Measurements from ENCODE around the gene NGB. TPM values are rescaled to one million over a fixed set of nuclear protein-coding genes. Genes with fewer than 3 reads are reported as not detected.

The NGB gene
- total RNA-seq, 1 experiment from 2014 or later, result not detected

DNA sequence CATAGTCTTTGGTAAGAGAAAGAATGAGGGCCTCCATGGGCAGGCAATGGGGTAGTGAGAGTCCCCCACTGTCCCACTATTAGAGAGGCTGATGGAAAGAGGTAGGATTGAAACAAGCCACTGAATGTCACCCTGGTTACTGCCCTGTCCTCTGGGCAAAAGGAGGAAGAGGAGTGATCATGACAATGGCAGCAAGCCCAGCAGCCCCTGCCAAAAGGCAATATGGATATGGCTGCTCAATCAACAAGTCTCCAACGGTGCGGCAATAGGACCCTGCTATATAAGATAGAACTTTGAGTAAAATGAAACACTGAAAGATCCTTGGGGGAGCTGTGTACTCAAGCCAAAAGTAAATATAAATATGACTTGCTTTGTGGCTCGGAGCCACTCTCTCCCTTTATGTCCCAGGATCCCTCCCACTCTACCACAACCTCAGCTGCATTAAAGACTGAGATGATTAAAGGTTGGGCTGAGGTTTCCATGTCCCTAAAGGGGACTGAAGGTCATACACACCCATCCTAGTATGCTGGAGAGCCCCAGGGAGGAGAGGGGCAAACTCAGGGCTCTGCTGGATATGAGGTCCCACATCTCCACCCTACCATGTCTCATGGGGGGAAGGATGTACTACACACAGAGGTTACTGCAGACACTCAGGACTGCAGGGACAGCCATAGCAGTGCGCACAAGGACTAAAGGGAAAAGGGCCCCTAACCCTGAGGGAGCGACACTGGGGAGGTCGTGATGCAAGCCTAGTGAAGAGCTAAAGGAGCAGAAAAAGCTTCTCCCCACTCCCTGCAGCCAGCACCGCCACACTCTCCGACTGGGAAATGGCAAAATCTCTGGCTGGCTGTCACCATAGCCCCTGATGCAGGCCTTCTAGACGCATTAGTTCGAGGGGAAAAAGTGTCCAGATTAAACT, 43.8 kb upstream of the NGB start:
- DNase-seq (peak; percentile 47), ATAC-seq (peak; percentile 37)
- peaks cover 3% of the 10 kb centered on the region; the same call in 1 of the 2 replicates for H3K36me3 ChIP-seq (ENCODE audit: low read depth, low read length)
- peak overlapping the region; percentile 46 for H3K4me2 ChIP-seq (ENCODE audit: low read length)
- H3K79me2 ChIP-seq (ENCODE audit: low read length), result peaks cover 88% of the 10 kb centered on the region
- H3K27ac ChIP-seq (ENCODE audit: low read length), result peak overlapping the region; percentile 73
- no peaks in the 10 kb centered on the region for H3K9me2 ChIP-seq (replicated peaks; ENCODE audit: low read length)
- TF ChIP-seq, protein P1, sequence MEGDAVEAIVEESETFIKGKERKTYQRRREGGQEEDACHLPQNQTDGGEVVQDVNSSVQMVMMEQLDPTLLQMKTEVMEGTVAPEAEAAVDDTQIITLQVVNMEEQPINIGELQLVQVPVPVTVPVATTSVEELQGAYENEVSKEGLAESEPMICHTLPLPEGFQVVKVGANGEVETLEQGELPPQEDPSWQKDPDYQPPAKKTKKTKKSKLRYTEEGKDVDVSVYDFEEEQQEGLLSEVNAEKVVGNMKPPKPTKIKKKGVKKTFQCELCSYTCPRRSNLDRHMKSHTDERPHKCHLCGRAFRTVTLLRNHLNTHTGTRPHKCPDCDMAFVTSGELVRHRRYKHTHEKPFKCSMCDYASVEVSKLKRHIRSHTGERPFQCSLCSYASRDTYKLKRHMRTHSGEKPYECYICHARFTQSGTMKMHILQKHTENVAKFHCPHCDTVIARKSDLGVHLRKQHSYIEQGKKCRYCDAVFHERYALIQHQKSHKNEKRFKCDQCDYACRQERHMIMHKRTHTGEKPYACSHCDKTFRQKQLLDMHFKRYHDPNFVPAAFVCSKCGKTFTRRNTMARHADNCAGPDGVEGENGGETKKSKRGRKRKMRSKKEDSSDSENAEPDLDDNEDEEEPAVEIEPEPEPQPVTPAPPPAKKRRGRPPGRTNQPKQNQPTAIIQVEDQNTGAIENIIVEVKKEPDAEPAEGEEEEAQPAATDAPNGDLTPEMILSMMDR (conservative IDR thresholded peaks at IDR 0.05; ENCODE audit: low read depth, low read length), result no peak
- TF ChIP-seq EZH2 (IDR thresholded peaks at IDR 0.05; ENCODE audit: low read length, unreplicated experiment) (no peak), EZH2phosphoT487 (IDR thresholded peaks at IDR 0.05; ENCODE audit: borderline replicate concordance, low read length) (no peak)
- BruUV-seq (replicated peaks), result no TSS peak
- H4K20me1 ChIP-seq (ENCODE audit: low read length), result peaks cover 21% of the 10 kb centered on the region; the same call in 1 of the 2 replicates
- POLR2A ChIA-PET (ENCODE audit: unreplicated experiment), result interaction anchor here (0.5 kb wide), 1 partner anchor 129 kb away, joined by 8 read pairs; no protein-coding TSS in a partner anchor
- no peaks in the 10 kb centered on the region for H3F3A ChIP-seq (ENCODE audit: low read length, unreplicated experiment)
- H3K9ac ChIP-seq (ENCODE audit: low read length), result peak overlapping the region; percentile 22
- CTCF ChIA-PET, result interaction anchor here (0.6 to 3.1 kb wide), 4 partner anchors 12 to 191 kb away, joined by 3 to 72 read pairs (median 4); partner anchors contain the start of gene TMEM63C
- H3K27me3 ChIP-seq (ENCODE audit: low read length), result no peaks in the 10 kb centered on the region
- H3K4me3 ChIP-seq (ENCODE audit: low read length), result no peak overlapping the region
- H3K9me3 ChIP-seq (ENCODE audit: low read length), result no peaks in the 10 kb centered on the region
- H2AFZ ChIP-seq (ENCODE audit: low read length), result no peak overlapping the region
- H3K4me1 ChIP-seq (ENCODE audit: insufficient read depth, low read length), result peaks cover 54% of the 10 kb centered on the region
- intact Hi-C loops (cut with micrococcal nuclease), result loop anchor here (1.0 to 10.0 kb wide), 2 partner anchors 11 to 440 kb away; no protein-coding TSS in a partner anchor

DNA sequence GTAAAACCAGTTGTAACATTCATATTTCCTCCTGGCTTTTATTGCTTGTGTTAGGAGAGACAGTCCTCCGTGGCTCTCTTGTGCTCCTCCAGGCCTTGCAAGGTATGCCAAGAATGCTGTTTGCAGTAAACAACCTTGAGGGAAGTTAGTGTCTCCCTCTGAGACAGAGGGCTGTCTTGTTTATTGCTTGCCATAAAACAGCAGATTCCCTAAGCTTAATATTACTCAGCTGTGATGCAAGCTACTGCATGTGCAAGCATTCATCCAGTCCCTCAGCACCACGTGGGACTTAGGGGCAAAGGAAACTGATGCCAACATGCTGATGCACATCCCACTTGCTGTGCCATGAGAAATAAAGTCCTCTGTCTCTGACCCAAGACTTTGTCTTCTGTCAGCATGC, 43.0 kb upstream of the NGB start:
- Histone ChIP-seq H3K36me3 (ENCODE audit: low read depth, low read length) (peaks cover 3% of the 10 kb centered on the region; the same call in 1 of the 2 replicates), H3K27ac (ENCODE audit: low read length) (peak overlapping the region; percentile 73), H3F3A (ENCODE audit: low read length, unreplicated experiment) (no peaks in the 10 kb centered on the region), H3K27me3 (ENCODE audit: low read length) (no peaks in the 10 kb centered on the region), H3K9ac (ENCODE audit: low read length) (peak overlapping the region; percentile 22; the same call in 1 of the 2 replicates), H4K20me1 (ENCODE audit: low read length) (peaks cover 15% of the 10 kb centered on the region; the same call in 1 of the 2 replicates), H2AFZ (ENCODE audit: low read length) (no peak overlapping the region), H3K79me2 (ENCODE audit: low read length) (peaks cover 80% of the 10 kb centered on the region), H3K9me2 (replicated peaks; ENCODE audit: low read length) (no peaks in the 10 kb centered on the region), H3K4me2 (ENCODE audit: low read length) (peak overlapping the region; percentile 46), H3K4me3 (ENCODE audit: low read length) (no peak overlapping the region), H3K9me3 (ENCODE audit: low read length) (no peaks in the 10 kb centered on the region), H3K4me1 (ENCODE audit: insufficient read depth, low read length) (peaks cover 46% of the 10 kb centered on the region)
- DNase-seq (peak; percentile 92), ATAC-seq (peak; percentile 87)
- CTCF ChIA-PET, result interaction anchor here (0.8 to 3.1 kb wide), 3 partner anchors 11 to 163 kb away, joined by 3 to 72 read pairs (median 5); partner anchors contain the start of gene TMEM63C
- intact Hi-C loops (cut with micrococcal nuclease), result loop anchor here (1.0 to 10.0 kb wide), 2 partner anchors 11 to 439 kb away; no protein-coding TSS in a partner anchor
- TF ChIP-seq EZH2phosphoT487 (IDR thresholded peaks at IDR 0.05; ENCODE audit: borderline replicate concordance, low read length) (no peak), EZH2 (IDR thresholded peaks at IDR 0.05; ENCODE audit: low read length, unreplicated experiment) (no peak)
- TF ChIP-seq, protein P1 (conservative IDR thresholded peaks at IDR 0.05; ENCODE audit: low read depth, low read length), result peak; percentile 21; the same call in 1 of the 2 replicates
- POLR2A ChIA-PET (ENCODE audit: unreplicated experiment), result no interaction called here
- BruUV-seq (replicated peaks), result no TSS peak
